ENCODE results near the gene GALNT17.

DNA sequence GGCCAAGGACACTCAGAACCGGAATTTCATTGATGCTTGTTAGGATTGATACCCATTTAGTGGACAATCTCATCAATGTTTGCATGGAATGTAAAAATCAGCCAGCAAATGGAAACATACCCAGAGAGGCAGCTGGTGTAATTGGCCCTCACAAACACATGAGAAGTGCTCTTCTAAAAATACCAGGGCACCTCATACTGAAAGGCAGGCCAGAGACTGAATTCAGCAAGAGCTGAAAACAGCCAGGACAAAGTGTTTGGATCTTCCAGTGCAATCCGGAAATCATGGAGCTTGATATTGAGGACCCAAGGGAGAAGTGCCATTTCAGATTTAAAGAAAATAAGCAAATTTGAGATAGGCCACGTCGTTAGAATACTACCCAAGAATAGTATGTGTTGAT, 498.6 kb downstream of the GALNT17 start:
- TF ChIP-seq POLR2A (IDR thresholded peaks at IDR 0.05; ENCODE audit: low read length), result no peak
- TF ChIP-seq GATA1 (IDR thresholded peaks at IDR 0.05; ENCODE audit: low read depth, low read length), result no peak

Data from erythroblast (primary cell).